Astrocyte (in vitro differentiated cells and primary cell): ENCODE results near the gene RLBP1.

Source experiments
- CTCF ChIP-seq: IDR thresholded peaks from 2 replicates; pipeline ENCODE4 v1.5.1; 2011; ENCODE audit warnings: low read depth, mild to moderate bottlenecking, inconsistent platforms, low read length, moderate library complexity; ENCODE audit not compliant: insufficient read depth
- EZH2 ChIP-seq: IDR thresholded peaks from 2 replicates; pipeline ENCODE4 v1.6.1; 2012; ENCODE audit warnings: mild to moderate bottlenecking, low read length, inconsistent platforms; ENCODE audit not compliant: insufficient read depth

GRCh38 chr15:89194608-89195007 is 26.8 kb downstream of the RLBP1 start:
- TF ChIP-seq EZH2, result no peak
- TF ChIP-seq CTCF, result no peak
